Mesothelial cell of epicardium (in vitro differentiated cells): ENCODE results near the gene DCTPP1. TPM values are rescaled to one million over a fixed set of nuclear protein-coding genes. Genes with fewer than 3 reads are reported as not detected.
A peak's percentile ranks its signal among the peaks of the same experiment; 100 is the strongest.

Experiments used
- DNase-seq, 2 experiments: peaks; one replicate each; pipeline ENCODE4 v3.0.0; 2021; ENCODE audit warnings: low spot score in 2 of 2; ENCODE audit not compliant: unreplicated experiment in 2 of 2
- H3K27ac Mint-ChIP-seq: 2 replicates; pipeline ENCODE4 v1.8.0; 2021; ENCODE audit warnings: mixed read lengths
- H3K27me3 Mint-ChIP-seq: 2 replicates; pipeline ENCODE4 v1.8.0; 2021; ENCODE audit warnings: low read depth, mixed read lengths
- H3K36me3 Mint-ChIP-seq: 2 replicates; pipeline ENCODE4 v1.8.0; 2021; ENCODE audit warnings: mixed read lengths
- H3K4me1 Mint-ChIP-seq: 2 replicates; pipeline ENCODE4 v1.8.0; 2021; ENCODE audit warnings: mixed read lengths
- H3K4me3 Mint-ChIP-seq: 2 replicates; pipeline ENCODE4 v1.8.0; 2021; ENCODE audit warnings: mild to moderate bottlenecking, moderate library complexity, mixed read lengths
- H3K9me3 Mint-ChIP-seq: 2 replicates; pipeline ENCODE4 v1.8.0; 2021; ENCODE audit warnings: mixed read lengths
- CTCF ChIP-seq: fragments of 200-600 bp; sonication (generic); IDR thresholded peaks from one replicate; pipeline ENCODE4 v1.5.0; 2021; ENCODE audit warnings: antibody characterized with exemption; ENCODE audit not compliant: unreplicated experiment
- total RNA-seq: library from RNA; stranded (reverse); gene quantifications from 3 replicates; pipeline ENCODE4 v1.2.1, GENCODE V29; 2021

The DCTPP1 gene
- total RNA-seq, 1 donor from 2014 or later, result 33.1 TPM

- DNase-seq, result peak; percentile 77 to 89
- peaks cover 2% of the 10 kb centered on the region for H3K36me3 Mint-ChIP-seq
- TF ChIP-seq CTCF, result no peak
- peaks cover 24% of the 10 kb centered on the region for H3K4me1 Mint-ChIP-seq
- H3K9me3 Mint-ChIP-seq, result no peaks in the 10 kb centered on the region
- H3K4me3 Mint-ChIP-seq, result peak overlapping the region; percentile 87
- H3K27me3 Mint-ChIP-seq, result no peaks in the 10 kb centered on the region
- H3K27ac Mint-ChIP-seq, result peak overlapping the region; percentile 100
These were observed 52.0 kb downstream of the DCTPP1 start for GRCh38 chr16:30377812-30378235.

- Mint-ChIP-seq H3K27ac (peak overlapping the region; percentile 100), H3K4me3 (peak overlapping the region; percentile 87), H3K9me3 (no peaks in the 10 kb centered on the region), H3K27me3 (no peaks in the 10 kb centered on the region), H3K4me1 (peaks cover 29% of the 10 kb centered on the region), H3K36me3 (peaks cover 2% of the 10 kb centered on the region)
- no peak for DNase-seq
- no peak for TF ChIP-seq CTCF
These were observed 52.6 kb downstream of the DCTPP1 start for GRCh38 chr16:30377050-30377811.

- Mint-ChIP-seq H3K4me1 (peaks cover 36% of the 10 kb centered on the region), H3K27me3 (no peaks in the 10 kb centered on the region), H3K36me3 (peaks cover 2% of the 10 kb centered on the region), H3K27ac (peak overlapping the region; percentile 100), H3K4me3 (no peak overlapping the region), H3K9me3 (no peaks in the 10 kb centered on the region)
- no peak for TF ChIP-seq CTCF
- no peak for DNase-seq
These were observed 53.3 kb downstream of the DCTPP1 start for GRCh38 chr16:30376461-30376902.

- DNase-seq, result no peak
- H3K4me1 Mint-ChIP-seq, result peaks cover 42% of the 10 kb centered on the region
- peak overlapping the region; percentile 80 for H3K27ac Mint-ChIP-seq
- peaks cover 2% of the 10 kb centered on the region for H3K36me3 Mint-ChIP-seq
- no peaks in the 10 kb centered on the region for H3K9me3 Mint-ChIP-seq
- H3K27me3 Mint-ChIP-seq, result no peaks in the 10 kb centered on the region
- TF ChIP-seq CTCF, result no peak
- H3K4me3 Mint-ChIP-seq, result no peak overlapping the region
These were observed 54.0 kb downstream of the DCTPP1 start for GRCh38 chr16:30375864-30376263.

- Mint-ChIP-seq H3K36me3 (no peaks in the 10 kb centered on the region), H3K4me1 (peaks cover 39% of the 10 kb centered on the region), H3K9me3 (no peaks in the 10 kb centered on the region), H3K4me3 (no peak within 1 kb of the TSS), H3K27ac (peak within 1 kb of the TSS; percentile 80), H3K27me3 (peaks cover 3% of the 10 kb centered on the region)
- DNase-seq, result no peak
- no peak for TF ChIP-seq CTCF
These were observed 55.3 kb downstream of the DCTPP1 start, which contains the start of gene MYL11 for GRCh38 chr16:30374538-30374937. Gene MYL11, plus strand, starts transcription at chr16:30374802. Its CDS starts 56 bp downstream, at chr16:30374858.

Other genes starting within 250 kb of the DCTPP1 start
- gene CORO1A, start 246.4 kb downstream of the DCTPP1 start, total RNA-seq, result 7.0 to 8.9 TPM (median 7.0 TPM) in 3 replicates
- 56.7 to 64.5 TPM (median 58.1 TPM) in 3 replicates for gene BOLA2B, start 236.4 kb downstream of the DCTPP1 start, total RNA-seq
- 28.2 to 39.6 TPM (median 30.3 TPM) in 3 replicates for gene SLX1A, start 236.2 kb downstream of the DCTPP1 start, total RNA-seq
- 27.4 to 31.2 TPM (median 27.6 TPM) in 3 replicates for gene SULT1A3, start 230.8 kb downstream of the DCTPP1 start, total RNA-seq
- gene NPIPB13, start 181.6 kb downstream of the DCTPP1 start, total RNA-seq, result 34.8 to 38.6 TPM (median 37.1 TPM) in 3 replicates
- gene CD2BP2, start 74.7 kb downstream of the DCTPP1 start, total RNA-seq, result 63.7 to 63.9 TPM (median 63.9 TPM) in 3 replicates
- 59.6 to 64.1 TPM (median 64.0 TPM) in 3 replicates for gene TBC1D10B, start 59.5 kb downstream of the DCTPP1 start, total RNA-seq
- gene MYL11, start 55.2 kb downstream of the DCTPP1 start, total RNA-seq, result 1.4 to 4.4 TPM (median 2.8 TPM) in 3 replicates
- 0.86 to 1.6 TPM (median 1.4 TPM) in 3 replicates for gene SEPTIN1, start 47.5 kb downstream of the DCTPP1 start, total RNA-seq
- 24.2 to 25.2 TPM (median 24.8 TPM) in 3 replicates for gene ZNF48, start 34.6 kb downstream of the DCTPP1 start, total RNA-seq
- gene ZNF771, start 22.4 kb downstream of the DCTPP1 start, total RNA-seq, result 10.7 to 12.6 TPM (median 11.8 TPM) in 3 replicates
- 27.3 to 29.5 TPM (median 29.3 TPM) in 3 replicates for gene SEPHS2, start 15.8 kb upstream of the DCTPP1 start, total RNA-seq
- 0.45 TPM in 1 of 3 replicates, not detected in the others for gene ITGAL, start 42.7 kb upstream of the DCTPP1 start, total RNA-seq
- gene ZNF768, start 96.5 kb upstream of the DCTPP1 start, total RNA-seq, result 41.2 to 42.2 TPM (median 41.9 TPM) in 3 replicates
- 12.4 to 16.4 TPM (median 15.2 TPM) in 3 replicates for gene ZNF747, start 104.8 kb upstream of the DCTPP1 start, total RNA-seq
- gene ZNF764, start 128.3 kb upstream of the DCTPP1 start, total RNA-seq, result 16.5 to 18.2 TPM (median 17.0 TPM) in 3 replicates
- 10.1 to 12.0 TPM (median 11.3 TPM) in 3 replicates for gene ZNF688, start 141.7 kb upstream of the DCTPP1 start, total RNA-seq
- 28.0 to 31.9 TPM (median 29.0 TPM) in 3 replicates for gene ZNF785, start 155.7 kb upstream of the DCTPP1 start, total RNA-seq
- gene ZNF689, start 180.4 kb upstream of the DCTPP1 start, total RNA-seq, result 12.1 to 13.7 TPM (median 12.4 TPM) in 3 replicates
- gene PRR14, start 220.9 kb upstream of the DCTPP1 start, total RNA-seq, result 39.1 to 43.7 TPM (median 43.5 TPM) in 3 replicates
- gene FBRS, start 228.4 kb upstream of the DCTPP1 start, total RNA-seq, result 93.0 to 98.4 TPM (median 97.5 TPM) in 3 replicates